K562 (cell line): ENCODE results near the gene FTO. TPM values are rescaled to one million over a fixed set of nuclear protein-coding genes. Genes with fewer than 3 reads are reported as not detected.

Experiments used
- ATAC-seq: fragments of 200-7000 bp; cut with Tn5 transposase; 3 replicates; pipeline ENCODE4 v1.9.1; 2020; ENCODE audit warnings: moderate library complexity
- BruUV-seq: library from RNA; stranded (reverse); fragments of 400-500 nt; replicated peaks from 2 replicates; lab custom pipeline; 2021; lab: Mats Ljungman, UMichigan
- CTCF ChIA-PET: fragments of 300-600 bp; formaldehyde crosslinking; extraction: SDS; loops from one replicate; lab custom pipeline; 2021; ENCODE audit warnings: low intra/inter-chr PET ratio; lab: Yijun Ruan, JAX
- POLR2A ChIA-PET: fragments of 300-600, 350-650 bp; sonication (Branson Sonifier 250); formaldehyde crosslinking; extraction: SDS; loops from one replicate; lab custom pipeline; 2021; ENCODE audit warnings: antibody characterized with exemption, inconsistent platforms; lab: Yijun Ruan, JAX
- DNase-seq, 4 experiments: peaks; one replicate each; pipeline versions ENCODE4 v3.0.0 to v3.0.0-alpha.2; 2011 to 2018; ENCODE audit warnings: low spot score in 3 of 4, mixed read lengths in 3 of 4; ENCODE audit errors: extremely low read depth in 1 of 4
- FAIRE-seq: peaks from 2 replicates; lab custom pipeline; 2011; peaks lifted over from hg19 to GRCh38; lab: Jason Lieb, UNC
- H2AFZ ChIP-seq: 2 replicates; pipeline ENCODE4 v1.6.0; 2011; ENCODE audit warnings: low read depth, low read length, control low read depth, inconsistent platforms
- H3K27ac ChIP-seq: fragments of 200-600 bp; 3 replicates; pipeline ENCODE4 v1.8.0; 2011; ENCODE audit warnings: low read depth, mild to moderate bottlenecking, control low read depth, inconsistent platforms, low read length, moderate library complexity, mixed read lengths; ENCODE audit errors: extremely low read depth
- H3K27me3 ChIP-seq, 2 experiments: fragments of 300-600 bp in 1 of 2; 2 replicates in 1 of 2; 3 replicates in 1 of 2; pipeline versions ENCODE4 v1.6.0 to v1.8.0; 2011; ENCODE audit warnings: inconsistent platforms in 2 of 2, low read length in 2 of 2, mild to moderate bottlenecking in 1 of 2, mixed read lengths in 1 of 2, moderate library complexity in 1 of 2; ENCODE audit not compliant: control insufficient read depth in 2 of 2, insufficient read depth in 2 of 2
- H3K36me3 ChIP-seq: fragments of 300-600 bp; 3 replicates; pipeline ENCODE4 v1.8.0; 2011; ENCODE audit warnings: mild to moderate bottlenecking, low read length, inconsistent platforms; ENCODE audit not compliant: control insufficient read depth, insufficient read depth
- H3K4me1 ChIP-seq, 2 experiments: fragments of 200-600 bp in 1 of 2; replicated peaks in 1 of 2; 2 replicates in 1 of 2; 3 replicates in 1 of 2; pipeline versions ENCODE4 v1.5.1 to v1.8.0; 2011; ENCODE audit warnings: inconsistent platforms in 2 of 2, low read length in 2 of 2, mild to moderate bottlenecking in 1 of 2, mixed read lengths in 1 of 2, moderate library complexity in 1 of 2; ENCODE audit not compliant: control insufficient read depth in 2 of 2, insufficient read depth in 2 of 2
- H3K4me2 ChIP-seq: 2 replicates; pipeline ENCODE4 v1.6.1; 2011; ENCODE audit warnings: low read length, control low read depth, inconsistent platforms, mixed read lengths; ENCODE audit not compliant: insufficient read depth
- H3K4me3 ChIP-seq: fragments of 200-600 bp; sonication (generic), shearing (Covaris generic); 2 replicates; pipeline ENCODE4 v1.5.1; 2016; ENCODE audit warnings: control low read depth, inconsistent platforms
- H3K79me2 ChIP-seq: fragments of 200-600 bp; 3 replicates; pipeline ENCODE4 v1.8.0; 2011; ENCODE audit warnings: low read length, inconsistent platforms; ENCODE audit not compliant: control insufficient read depth, insufficient read depth
- H3K9ac ChIP-seq, 2 experiments: 2 replicates each; pipeline versions ENCODE4 v1.6.0 to v1.6.1; 2011; ENCODE audit warnings: low read depth in 2 of 2, low read length in 2 of 2, control low read depth in 1 of 2, inconsistent platforms in 1 of 2, mild to moderate bottlenecking in 1 of 2, mixed read lengths in 1 of 2; ENCODE audit not compliant: insufficient read depth in 1 of 2
- H3K9me1 ChIP-seq: one replicate; pipeline ENCODE4 v1.6.0; 2011; ENCODE audit warnings: inconsistent platforms, mild to moderate bottlenecking, low read length, moderate library complexity; ENCODE audit not compliant: control insufficient read depth, insufficient read depth
- H3K9me3 ChIP-seq: replicated peaks from 2 replicates; pipeline ENCODE4 v1.5.1; 2011; ENCODE audit warnings: low read depth, low read length, inconsistent platforms; ENCODE audit not compliant: control insufficient read depth, insufficient read depth
- H4K20me1 ChIP-seq: replicated peaks from 2 replicates; pipeline ENCODE4 v1.6.1; 2011; ENCODE audit warnings: low read length, inconsistent platforms, mixed read lengths; ENCODE audit not compliant: control insufficient read depth, insufficient read depth
- HEY1 ChIP-seq: fragments of 250-450 bp; sonication (Bioruptor Pico); IDR thresholded peaks from 2 replicates; pipeline ENCODE4 v1.5.0; 2020; ENCODE audit warnings: mild to moderate bottlenecking, moderate library complexity, borderline replicate concordance
- HSF4 ChIP-seq: fragments of 250-450 bp; sonication (Bioruptor Pico); IDR thresholded peaks from 2 replicates; pipeline ENCODE4 v2.1.2; 2022; ENCODE audit warnings: mild to moderate bottlenecking, moderate library complexity, borderline replicate concordance
- MCM3 ChIP-seq: fragments of 450-650 bp; IDR thresholded peaks from 2 replicates; pipeline ENCODE4 v1.6.1; 2016
- SETDB1 ChIP-seq: IDR thresholded peaks from one replicate; pipeline ENCODE4 v1.6.1; 2012; ENCODE audit warnings: low read length, control low read depth, inconsistent platforms
- TOE1 ChIP-seq, 2 experiments: fragments of 450-650 bp in 1 of 2; sonication (generic) in 1 of 2; formaldehyde crosslinking in 1 of 2; IDR thresholded peaks; 2 replicates each; pipeline versions ENCODE4 v1.7.1 to v1.8.0; 2016 to 2022; ENCODE audit warnings: borderline replicate concordance in 2 of 2, mild to moderate bottlenecking in 2 of 2, antibody characterized with exemption in 1 of 2, inconsistent platforms in 1 of 2, low read depth in 1 of 2, missing genetic modification reagents in 1 of 2, moderate library complexity in 1 of 2
- WGBS: fragments of 100-300 bp; shearing (Covaris generic); methylation state at CpG from one replicate; pipeline ENCODE4 v1.1.6; 2016; ENCODE audit warnings: low coverage, mixed read lengths; ENCODE audit not compliant: insufficient coverage; ENCODE audit errors: missing lambda C conversion rate; 5-methylcytosine and 5-hydroxymethylcytosine counted together
- in situ Hi-C: fragments of 300-500 bp; cut with MboI; formaldehyde crosslinking; loops from 4 replicates; pipeline ENCODE4 v1.15.0; 2018; ENCODE audit warnings: inconsistent platforms, mixed read lengths
- intact Hi-C: fragments of 100-400 bp; cut with micrococcal nuclease; formaldehyde crosslinking; loops from 2 replicates; pipeline ENCODE4 v1.14.2; 2022
- polyA plus RNA-seq, 8 experiments: library from polyadenylated mRNA; depleted of rRNA in 4 of 8; stranded (reverse) in 5 of 8; unstranded in 3 of 8; fragments of >200 nt; fragmentation: Nextera tagmentation in 2 of 8; fragmentation: Illumina TruSeq in 1 of 8; extraction: Ambion mirVana in 2 of 8; extraction: Trizol in 1 of 8; gene quantifications; 2 replicates each; pipeline versions ENCODE4 v1.2.1 to v1.2.3, GENCODE V29; 2011 to 2014; ENCODE audit warnings: inconsistent platforms in 1 of 8, missing spikeins in 1 of 8
- total RNA-seq, 7 experiments: library from RNA; depleted of rRNA in 6 of 7; stranded (reverse); fragments of >200 nt in 6 of 7; fragmentation: Illumina TruSeq in 2 of 7; extraction: Trizol in 2 of 7; gene quantifications; 2 replicates each; pipeline versions ENCODE4 v1.2.1 to v1.2.3, GENCODE V29; 2011 to 2021; ENCODE audit warnings: low replicate concordance in 1 of 7
- TF ChIP-seq, protein P1 (sequence below): fragments of 450-650 bp; IDR thresholded peaks from 2 replicates; pipeline ENCODE4 v1.6.1; 2016; ENCODE audit warnings: mild to moderate bottlenecking, moderate library complexity
- TF ChIP-seq, protein P2 (sequence below): fragments of 250-450 bp; sonication (Bioruptor Pico); IDR thresholded peaks from 2 replicates; pipeline ENCODE4 v1.4.0; 2020

FTO gene
- total and polyA plus RNA-seq, 9 of the 15 experiments (the other 6 are each of a cell fraction or from before 2014, with no cell fraction given) = 11.3 to 27.7 (median 25.5) TPM

- TF ChIP-seq TOE1 (IDR thresholded peaks at IDR 0.05; ENCODE audit: borderline replicate concordance) (no peak), TOE1 (CRISPR knock-in tag; IDR thresholded peaks at IDR 0.05; ENCODE audit: borderline replicate concordance, low read depth) (no peak)
Measured at GRCh38 chr16:53996961-53997360, 293.0 kb downstream of the FTO start (continued).

DNA sequence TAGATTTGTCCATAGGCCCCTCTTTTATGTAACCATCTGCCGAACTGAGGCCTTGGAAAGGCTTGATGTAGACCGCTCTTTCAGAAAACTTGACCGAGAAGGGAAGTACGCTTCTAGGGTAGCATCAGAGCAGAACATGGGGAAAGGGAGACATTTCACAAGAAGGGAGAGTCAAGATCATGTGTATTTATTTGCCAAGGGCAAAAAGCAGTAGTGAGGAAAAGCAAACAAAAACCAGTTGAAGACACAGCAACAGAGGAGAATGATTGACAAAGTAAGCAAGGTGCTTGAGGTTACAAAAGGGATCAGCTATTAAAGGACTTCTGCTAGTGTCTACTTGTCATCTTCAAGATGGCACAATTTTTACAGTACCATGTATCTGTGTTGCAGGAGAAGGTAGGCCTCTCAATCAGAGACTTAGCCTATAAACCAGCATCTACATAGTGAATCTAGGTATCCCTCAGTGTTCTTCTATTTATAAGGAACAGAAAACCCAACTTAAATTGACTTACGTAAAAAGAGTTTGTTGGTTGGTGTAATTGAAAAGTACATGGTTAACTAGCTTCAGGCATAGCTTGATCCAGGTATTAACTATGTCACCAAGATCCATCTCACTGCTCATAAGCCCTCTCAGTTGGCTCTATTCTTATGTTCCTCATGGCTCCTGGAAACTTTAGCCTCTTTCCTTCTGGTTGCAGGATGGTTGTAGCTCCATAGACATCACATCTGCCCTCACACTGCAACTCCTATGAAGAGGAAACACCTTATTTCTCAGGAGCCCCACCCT lies 294.3 kb downstream of the FTO start:
- no peak overlapping the region for H2AFZ ChIP-seq
- POLR2A ChIA-PET = no interaction called here
- no peaks in the 10 kb centered on the region for H3K79me2 ChIP-seq
- H3K27me3 ChIP-seq = no peaks in the 10 kb centered on the region; a peak in 1 of 5 replicates
- H3K4me1 ChIP-seq = no peaks in the 10 kb centered on the region
- ATAC-seq = no peak
- no peak for FAIRE-seq
- no peak overlapping the region for H3K4me3 ChIP-seq
- no peaks in the 10 kb centered on the region for H3K36me3 ChIP-seq
- no peak overlapping the region for H3K4me2 ChIP-seq
- no peaks in the 10 kb centered on the region for H3K9me3 ChIP-seq
- no TSS peak for BruUV-seq
- WGBS = 71% methylated on average over 5 of the region's 5 CpGs
- no peak for DNase-seq
- H3K27ac ChIP-seq = no peak overlapping the region
- no peaks in the 10 kb centered on the region for H3K9me1 ChIP-seq
- H4K20me1 ChIP-seq = no peaks in the 10 kb centered on the region
- CTCF ChIA-PET = no interaction called here
- in situ Hi-C loops (no loop called here), intact Hi-C loops (no loop called here)
- no peak overlapping the region for H3K9ac ChIP-seq
- no peak for TF ChIP-seq SETDB1
- no peak for TF ChIP-seq MCM3
- TF ChIP-seq, protein P1, sequence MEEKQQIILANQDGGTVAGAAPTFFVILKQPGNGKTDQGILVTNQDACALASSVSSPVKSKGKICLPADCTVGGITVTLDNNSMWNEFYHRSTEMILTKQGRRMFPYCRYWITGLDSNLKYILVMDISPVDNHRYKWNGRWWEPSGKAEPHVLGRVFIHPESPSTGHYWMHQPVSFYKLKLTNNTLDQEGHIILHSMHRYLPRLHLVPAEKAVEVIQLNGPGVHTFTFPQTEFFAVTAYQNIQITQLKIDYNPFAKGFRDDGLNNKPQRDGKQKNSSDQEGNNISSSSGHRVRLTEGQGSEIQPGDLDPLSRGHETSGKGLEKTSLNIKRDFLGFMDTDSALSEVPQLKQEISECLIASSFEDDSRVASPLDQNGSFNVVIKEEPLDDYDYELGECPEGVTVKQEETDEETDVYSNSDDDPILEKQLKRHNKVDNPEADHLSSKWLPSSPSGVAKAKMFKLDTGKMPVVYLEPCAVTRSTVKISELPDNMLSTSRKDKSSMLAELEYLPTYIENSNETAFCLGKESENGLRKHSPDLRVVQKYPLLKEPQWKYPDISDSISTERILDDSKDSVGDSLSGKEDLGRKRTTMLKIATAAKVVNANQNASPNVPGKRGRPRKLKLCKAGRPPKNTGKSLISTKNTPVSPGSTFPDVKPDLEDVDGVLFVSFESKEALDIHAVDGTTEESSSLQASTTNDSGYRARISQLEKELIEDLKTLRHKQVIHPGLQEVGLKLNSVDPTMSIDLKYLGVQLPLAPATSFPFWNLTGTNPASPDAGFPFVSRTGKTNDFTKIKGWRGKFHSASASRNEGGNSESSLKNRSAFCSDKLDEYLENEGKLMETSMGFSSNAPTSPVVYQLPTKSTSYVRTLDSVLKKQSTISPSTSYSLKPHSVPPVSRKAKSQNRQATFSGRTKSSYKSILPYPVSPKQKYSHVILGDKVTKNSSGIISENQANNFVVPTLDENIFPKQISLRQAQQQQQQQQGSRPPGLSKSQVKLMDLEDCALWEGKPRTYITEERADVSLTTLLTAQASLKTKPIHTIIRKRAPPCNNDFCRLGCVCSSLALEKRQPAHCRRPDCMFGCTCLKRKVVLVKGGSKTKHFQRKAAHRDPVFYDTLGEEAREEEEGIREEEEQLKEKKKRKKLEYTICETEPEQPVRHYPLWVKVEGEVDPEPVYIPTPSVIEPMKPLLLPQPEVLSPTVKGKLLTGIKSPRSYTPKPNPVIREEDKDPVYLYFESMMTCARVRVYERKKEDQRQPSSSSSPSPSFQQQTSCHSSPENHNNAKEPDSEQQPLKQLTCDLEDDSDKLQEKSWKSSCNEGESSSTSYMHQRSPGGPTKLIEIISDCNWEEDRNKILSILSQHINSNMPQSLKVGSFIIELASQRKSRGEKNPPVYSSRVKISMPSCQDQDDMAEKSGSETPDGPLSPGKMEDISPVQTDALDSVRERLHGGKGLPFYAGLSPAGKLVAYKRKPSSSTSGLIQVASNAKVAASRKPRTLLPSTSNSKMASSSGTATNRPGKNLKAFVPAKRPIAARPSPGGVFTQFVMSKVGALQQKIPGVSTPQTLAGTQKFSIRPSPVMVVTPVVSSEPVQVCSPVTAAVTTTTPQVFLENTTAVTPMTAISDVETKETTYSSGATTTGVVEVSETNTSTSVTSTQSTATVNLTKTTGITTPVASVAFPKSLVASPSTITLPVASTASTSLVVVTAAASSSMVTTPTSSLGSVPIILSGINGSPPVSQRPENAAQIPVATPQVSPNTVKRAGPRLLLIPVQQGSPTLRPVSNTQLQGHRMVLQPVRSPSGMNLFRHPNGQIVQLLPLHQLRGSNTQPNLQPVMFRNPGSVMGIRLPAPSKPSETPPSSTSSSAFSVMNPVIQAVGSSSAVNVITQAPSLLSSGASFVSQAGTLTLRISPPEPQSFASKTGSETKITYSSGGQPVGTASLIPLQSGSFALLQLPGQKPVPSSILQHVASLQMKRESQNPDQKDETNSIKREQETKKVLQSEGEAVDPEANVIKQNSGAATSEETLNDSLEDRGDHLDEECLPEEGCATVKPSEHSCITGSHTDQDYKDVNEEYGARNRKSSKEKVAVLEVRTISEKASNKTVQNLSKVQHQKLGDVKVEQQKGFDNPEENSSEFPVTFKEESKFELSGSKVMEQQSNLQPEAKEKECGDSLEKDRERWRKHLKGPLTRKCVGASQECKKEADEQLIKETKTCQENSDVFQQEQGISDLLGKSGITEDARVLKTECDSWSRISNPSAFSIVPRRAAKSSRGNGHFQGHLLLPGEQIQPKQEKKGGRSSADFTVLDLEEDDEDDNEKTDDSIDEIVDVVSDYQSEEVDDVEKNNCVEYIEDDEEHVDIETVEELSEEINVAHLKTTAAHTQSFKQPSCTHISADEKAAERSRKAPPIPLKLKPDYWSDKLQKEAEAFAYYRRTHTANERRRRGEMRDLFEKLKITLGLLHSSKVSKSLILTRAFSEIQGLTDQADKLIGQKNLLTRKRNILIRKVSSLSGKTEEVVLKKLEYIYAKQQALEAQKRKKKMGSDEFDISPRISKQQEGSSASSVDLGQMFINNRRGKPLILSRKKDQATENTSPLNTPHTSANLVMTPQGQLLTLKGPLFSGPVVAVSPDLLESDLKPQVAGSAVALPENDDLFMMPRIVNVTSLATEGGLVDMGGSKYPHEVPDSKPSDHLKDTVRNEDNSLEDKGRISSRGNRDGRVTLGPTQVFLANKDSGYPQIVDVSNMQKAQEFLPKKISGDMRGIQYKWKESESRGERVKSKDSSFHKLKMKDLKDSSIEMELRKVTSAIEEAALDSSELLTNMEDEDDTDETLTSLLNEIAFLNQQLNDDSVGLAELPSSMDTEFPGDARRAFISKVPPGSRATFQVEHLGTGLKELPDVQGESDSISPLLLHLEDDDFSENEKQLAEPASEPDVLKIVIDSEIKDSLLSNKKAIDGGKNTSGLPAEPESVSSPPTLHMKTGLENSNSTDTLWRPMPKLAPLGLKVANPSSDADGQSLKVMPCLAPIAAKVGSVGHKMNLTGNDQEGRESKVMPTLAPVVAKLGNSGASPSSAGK = no peak
- TF ChIP-seq, protein P2, sequence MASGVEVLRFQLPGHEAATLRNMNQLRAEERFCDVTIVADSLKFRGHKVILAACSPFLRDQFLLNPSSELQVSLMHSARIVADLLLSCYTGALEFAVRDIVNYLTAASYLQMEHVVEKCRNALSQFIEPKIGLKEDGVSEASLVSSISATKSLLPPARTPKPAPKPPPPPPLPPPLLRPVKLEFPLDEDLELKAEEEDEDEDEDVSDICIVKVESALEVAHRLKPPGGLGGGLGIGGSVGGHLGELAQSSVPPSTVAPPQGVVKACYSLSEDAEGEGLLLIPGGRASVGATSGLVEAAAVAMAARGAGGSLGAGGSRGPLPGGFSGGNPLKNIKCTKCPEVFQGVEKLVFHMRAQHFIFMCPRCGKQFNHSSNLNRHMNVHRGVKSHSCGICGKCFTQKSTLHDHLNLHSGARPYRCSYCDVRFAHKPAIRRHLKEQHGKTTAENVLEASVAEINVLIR = no peak
- TF ChIP-seq HSF4 (CRISPR knock-in tag) = no peak
- no peak for TF ChIP-seq HEY1 (CRISPR knock-in tag)
